Subcutaneous adipose tissue (tissue), 4 donors: Measurements from ENCODE around the gene CD2AP. TPM values are rescaled to one million over a fixed set of nuclear protein-coding genes. Genes with fewer than 3 reads are reported as not detected.

ENCODE experiments used
- total RNA-seq, 4 donors: library from RNA; depleted of rRNA; stranded (reverse); fragments of >200 nt; gene quantifications; one replicate each; pipeline ENCODE4 v1.1.0, GENCODE V29; 2016
- TF ChIP-seq, protein P1 (sequence below): fragments of 450-650 bp; IDR thresholded peaks from one replicate; pipeline ENCODE4 v1.5.1; 2016; ENCODE audit warnings: low read depth, mild to moderate bottlenecking, control low read depth, antibody characterized with exemption, moderate library complexity

Gene CD2AP, protein sequence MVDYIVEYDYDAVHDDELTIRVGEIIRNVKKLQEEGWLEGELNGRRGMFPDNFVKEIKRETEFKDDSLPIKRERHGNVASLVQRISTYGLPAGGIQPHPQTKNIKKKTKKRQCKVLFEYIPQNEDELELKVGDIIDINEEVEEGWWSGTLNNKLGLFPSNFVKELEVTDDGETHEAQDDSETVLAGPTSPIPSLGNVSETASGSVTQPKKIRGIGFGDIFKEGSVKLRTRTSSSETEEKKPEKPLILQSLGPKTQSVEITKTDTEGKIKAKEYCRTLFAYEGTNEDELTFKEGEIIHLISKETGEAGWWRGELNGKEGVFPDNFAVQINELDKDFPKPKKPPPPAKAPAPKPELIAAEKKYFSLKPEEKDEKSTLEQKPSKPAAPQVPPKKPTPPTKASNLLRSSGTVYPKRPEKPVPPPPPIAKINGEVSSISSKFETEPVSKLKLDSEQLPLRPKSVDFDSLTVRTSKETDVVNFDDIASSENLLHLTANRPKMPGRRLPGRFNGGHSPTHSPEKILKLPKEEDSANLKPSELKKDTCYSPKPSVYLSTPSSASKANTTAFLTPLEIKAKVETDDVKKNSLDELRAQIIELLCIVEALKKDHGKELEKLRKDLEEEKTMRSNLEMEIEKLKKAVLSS
- total RNA-seq, result 10 to 100 TPM; 22.2 to 30.8 (median 26.0) TPM

GRCh38 chr6:47477497-47478232, at the start of gene CD2AP:
CD2AP (plus strand) TSS chr6:47477789; CDS start chr6:47478245, 456 bp downstream.
- TF ChIP-seq, protein P1, sequence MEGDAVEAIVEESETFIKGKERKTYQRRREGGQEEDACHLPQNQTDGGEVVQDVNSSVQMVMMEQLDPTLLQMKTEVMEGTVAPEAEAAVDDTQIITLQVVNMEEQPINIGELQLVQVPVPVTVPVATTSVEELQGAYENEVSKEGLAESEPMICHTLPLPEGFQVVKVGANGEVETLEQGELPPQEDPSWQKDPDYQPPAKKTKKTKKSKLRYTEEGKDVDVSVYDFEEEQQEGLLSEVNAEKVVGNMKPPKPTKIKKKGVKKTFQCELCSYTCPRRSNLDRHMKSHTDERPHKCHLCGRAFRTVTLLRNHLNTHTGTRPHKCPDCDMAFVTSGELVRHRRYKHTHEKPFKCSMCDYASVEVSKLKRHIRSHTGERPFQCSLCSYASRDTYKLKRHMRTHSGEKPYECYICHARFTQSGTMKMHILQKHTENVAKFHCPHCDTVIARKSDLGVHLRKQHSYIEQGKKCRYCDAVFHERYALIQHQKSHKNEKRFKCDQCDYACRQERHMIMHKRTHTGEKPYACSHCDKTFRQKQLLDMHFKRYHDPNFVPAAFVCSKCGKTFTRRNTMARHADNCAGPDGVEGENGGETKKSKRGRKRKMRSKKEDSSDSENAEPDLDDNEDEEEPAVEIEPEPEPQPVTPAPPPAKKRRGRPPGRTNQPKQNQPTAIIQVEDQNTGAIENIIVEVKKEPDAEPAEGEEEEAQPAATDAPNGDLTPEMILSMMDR, result no peak

- TF ChIP-seq, protein P1, result no peak
Measured at GRCh38 chr6:47428288-47428687, 49.3 kb upstream of the CD2AP start.

DNA sequence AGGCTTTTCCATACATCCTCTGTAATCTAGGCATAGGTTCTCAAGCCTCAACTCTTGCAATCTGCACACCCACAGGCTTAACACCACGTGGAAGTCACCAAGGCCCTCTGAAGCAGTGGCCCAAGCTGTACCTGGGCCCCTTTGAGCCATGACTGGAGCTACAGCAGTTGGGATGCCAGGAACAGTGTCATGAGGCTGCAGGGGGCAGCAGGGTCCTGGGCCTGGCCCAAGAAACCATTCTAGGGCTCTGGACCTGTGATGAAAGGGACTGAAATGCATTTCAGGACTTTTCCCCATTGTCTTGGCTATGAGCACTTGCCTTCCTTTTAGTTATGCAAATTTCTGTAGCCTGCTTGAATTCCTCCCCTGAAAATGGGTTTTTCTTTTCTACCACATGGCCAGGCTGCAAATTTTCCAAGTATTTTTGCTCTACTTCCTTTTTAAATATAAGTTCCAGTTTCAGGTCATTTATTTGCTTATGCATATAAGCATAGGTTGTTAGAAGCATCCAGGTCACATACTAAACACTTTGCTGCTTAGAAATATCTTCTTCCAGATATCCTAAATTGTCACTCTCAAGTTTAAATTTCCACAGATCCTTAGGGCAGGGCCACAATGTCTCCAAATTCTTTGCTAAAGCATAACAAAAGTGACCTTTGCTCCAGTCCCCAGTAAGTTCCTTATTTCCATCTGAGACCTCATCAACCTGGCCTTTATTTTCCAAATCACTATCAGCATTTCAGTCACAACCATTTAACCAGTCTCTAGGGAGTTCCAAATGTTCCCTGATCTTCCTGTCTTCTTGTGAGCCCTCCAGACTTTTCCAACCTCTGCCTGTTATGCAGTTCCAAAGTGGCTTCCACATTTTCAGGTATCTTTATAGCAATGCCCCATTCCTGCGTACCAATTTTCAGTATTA, 48.6 kb upstream of the CD2AP start:
- TF ChIP-seq, protein P1, result no peak

- TF ChIP-seq, protein P1, result no peak
Measured at GRCh38 chr6:47434372-47435253, 43.0 kb upstream of the CD2AP start.

- TF ChIP-seq, protein P1, result no peak
Measured at GRCh38 chr6:47435254-47435612, 42.4 kb upstream of the CD2AP start.

DNA sequence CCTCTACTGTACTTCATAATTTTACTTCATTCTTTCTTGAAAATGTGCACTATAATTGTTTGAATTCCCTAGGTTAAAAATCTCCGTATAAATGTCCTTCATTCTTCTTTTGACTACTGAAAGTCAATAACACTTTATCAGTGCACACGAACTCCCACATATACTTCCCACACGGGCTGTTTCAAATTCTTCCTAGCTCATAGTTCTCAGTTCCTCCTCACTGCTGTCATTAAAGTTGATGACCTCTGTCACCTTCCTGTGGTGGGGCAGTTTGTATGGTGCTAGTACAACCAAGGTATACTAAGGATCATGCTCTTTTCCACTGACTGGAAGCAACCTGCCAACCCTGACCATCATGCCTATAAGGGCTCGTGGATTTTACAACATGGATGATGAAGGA, 40.0 kb upstream of the CD2AP start:
- TF ChIP-seq, protein P1, result no peak
